ENCODE data around the gene TMEM250.

Gene TMEM250

DNA sequence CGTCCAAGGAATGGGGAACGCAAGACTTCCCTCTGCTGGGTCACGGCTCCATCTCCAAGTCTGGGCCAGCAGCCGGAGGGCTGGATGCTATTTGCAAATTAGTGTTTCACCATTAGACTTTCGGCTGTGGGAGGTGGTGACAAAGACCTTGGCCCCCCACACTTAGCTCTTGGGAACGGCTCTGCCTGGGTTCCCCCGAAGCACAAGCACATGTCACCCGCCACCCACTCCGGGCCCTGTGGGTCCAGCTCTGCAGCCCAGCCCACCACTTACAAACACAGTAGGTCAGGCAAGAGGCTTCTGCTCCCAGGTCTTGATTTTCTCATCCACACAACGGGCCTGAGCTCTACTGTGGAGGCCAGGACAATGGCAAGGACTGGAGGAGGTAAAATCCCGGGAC is 25.8 kb upstream of the TMEM250 start:
- Mint-ChIP-seq H3K27me3 (peaks cover 28% of the 10 kb centered on the region), H3K27ac (ENCODE audit: low read depth) (no peak overlapping the region), H3K4me1 (no peaks in the 10 kb centered on the region), H3K36me3 (ENCODE audit: insufficient read depth) (no peaks in the 10 kb centered on the region), H3K4me3 (no peak overlapping the region), H3K9me3 (no peaks in the 10 kb centered on the region)
- DNase-seq (ENCODE audit: low spot score in 2 of 2): no peak
- ATAC-seq (replicated peaks; ENCODE audit: extremely low read depth, poor library complexity, severe bottlenecking): no peak

DNA sequence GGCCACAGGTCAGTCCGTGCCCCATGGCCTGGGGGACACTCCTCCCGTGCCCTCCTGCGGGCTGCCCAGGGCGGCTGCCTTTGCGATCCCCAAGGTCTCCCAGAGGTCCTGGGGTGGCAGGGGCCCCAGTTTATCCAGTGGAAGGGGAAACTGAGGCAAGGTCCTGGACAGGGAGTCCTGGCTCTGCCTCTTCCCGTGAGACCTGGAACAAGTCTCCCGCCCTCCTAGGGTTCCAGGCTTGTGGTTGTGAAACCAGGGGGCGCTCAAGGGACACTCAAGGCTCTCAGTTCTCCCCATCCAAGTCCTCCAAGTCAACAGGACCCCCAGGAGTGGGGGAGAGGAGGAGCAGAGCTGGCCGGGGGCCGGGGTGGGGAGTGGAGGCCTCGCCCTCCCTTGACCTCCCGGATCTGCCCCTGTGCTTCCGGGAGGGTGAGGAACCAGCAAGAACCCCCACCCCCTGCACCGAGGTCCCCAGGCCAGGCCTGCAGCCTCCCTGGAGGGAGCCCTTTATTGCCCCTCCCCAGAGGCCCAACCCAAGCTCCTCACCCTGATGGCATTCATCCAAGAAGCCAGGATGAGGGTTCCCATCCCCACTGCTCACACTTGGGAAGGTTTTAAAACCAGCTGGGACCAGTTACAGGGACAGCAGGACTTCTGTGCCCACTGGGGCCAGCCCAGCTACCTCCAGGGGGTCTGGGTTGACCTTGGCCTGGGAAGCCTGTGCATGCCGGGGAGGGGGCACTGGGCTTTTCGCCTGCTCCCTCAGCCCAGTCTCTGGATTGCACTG is 24.7 kb upstream of the TMEM250 start:
- H3K27me3 Mint-ChIP-seq: peaks cover 28% of the 10 kb centered on the region
- no peak overlapping the region for H3K27ac Mint-ChIP-seq (ENCODE audit: low read depth)
- H3K9me3 Mint-ChIP-seq: no peaks in the 10 kb centered on the region
- H3K36me3 Mint-ChIP-seq (ENCODE audit: insufficient read depth): no peaks in the 10 kb centered on the region
- DNase-seq (ENCODE audit: low spot score in 2 of 2) (no peak), ATAC-seq (replicated peaks; ENCODE audit: extremely low read depth, poor library complexity, severe bottlenecking) (no peak)
- no peak overlapping the region for H3K4me3 Mint-ChIP-seq
- no peaks in the 10 kb centered on the region for H3K4me1 Mint-ChIP-seq

DNA sequence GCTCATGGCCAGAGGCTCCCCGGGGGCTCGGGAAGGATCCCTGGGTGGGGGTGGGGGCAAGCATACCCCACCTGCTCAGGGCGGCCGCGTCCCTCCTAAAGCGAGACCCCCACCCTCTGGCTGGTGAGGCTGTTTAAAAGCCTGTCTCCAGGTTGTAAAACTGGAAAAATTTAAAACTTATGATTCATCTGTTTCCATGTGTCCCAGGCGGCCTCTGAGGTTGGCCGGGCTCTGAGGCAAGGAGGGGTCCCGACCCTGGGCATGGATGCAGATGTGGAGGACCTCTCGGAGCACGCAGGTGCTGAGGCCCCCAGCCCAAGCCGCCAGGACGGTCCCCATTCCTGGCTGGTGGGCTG is 24.2 kb upstream of the TMEM250 start:
- ATAC-seq (replicated peaks; ENCODE audit: extremely low read depth, poor library complexity, severe bottlenecking) (no peak), DNase-seq (ENCODE audit: low spot score in 2 of 2) (no peak)
- Mint-ChIP-seq H3K4me3 (no peak overlapping the region), H3K27ac (ENCODE audit: low read depth) (no peak overlapping the region), H3K9me3 (no peaks in the 10 kb centered on the region), H3K4me1 (no peaks in the 10 kb centered on the region), H3K36me3 (ENCODE audit: insufficient read depth) (no peaks in the 10 kb centered on the region), H3K27me3 (peaks cover 28% of the 10 kb centered on the region)

DNA sequence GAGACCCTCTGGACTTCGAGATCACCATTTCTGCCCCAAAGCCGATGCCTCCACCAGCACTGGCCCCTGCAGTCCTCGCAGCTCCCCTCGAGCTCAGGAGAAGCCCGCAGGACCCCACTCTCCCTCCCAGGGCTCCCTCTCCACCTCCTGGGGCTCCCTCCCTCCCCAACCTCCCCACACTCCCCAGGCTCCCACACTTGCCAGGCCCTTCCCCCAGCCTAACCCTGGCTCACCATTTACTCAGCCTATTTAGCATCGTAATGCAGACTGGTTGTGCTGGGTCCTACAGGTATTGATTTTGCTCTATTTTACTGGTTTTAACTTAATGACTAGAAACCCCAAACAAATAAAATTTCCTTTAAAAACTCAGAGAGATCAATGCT is 23.7 kb upstream of the TMEM250 start:
- Mint-ChIP-seq H3K4me3 (no peak overlapping the region), H3K9me3 (no peaks in the 10 kb centered on the region), H3K27ac (ENCODE audit: low read depth) (no peak overlapping the region), H3K36me3 (ENCODE audit: insufficient read depth) (no peaks in the 10 kb centered on the region), H3K4me1 (no peaks in the 10 kb centered on the region), H3K27me3 (peaks cover 28% of the 10 kb centered on the region)
- no peak for DNase-seq (ENCODE audit: low spot score in 2 of 2)
- ATAC-seq (replicated peaks; ENCODE audit: extremely low read depth, poor library complexity, severe bottlenecking): no peak

- Mint-ChIP-seq H3K36me3 (ENCODE audit: insufficient read depth) (no peaks in the 10 kb centered on the region), H3K27me3 (peaks cover 28% of the 10 kb centered on the region), H3K4me3 (no peak overlapping the region), H3K9me3 (no peaks in the 10 kb centered on the region), H3K27ac (ENCODE audit: low read depth) (no peak overlapping the region), H3K4me1 (no peaks in the 10 kb centered on the region)
- ATAC-seq (replicated peaks; ENCODE audit: extremely low read depth, poor library complexity, severe bottlenecking) (no peak), DNase-seq (ENCODE audit: low spot score in 2 of 2) (no peak)
Observed at GRCh38 chr9:136141682-136142413, 23.2 kb upstream of the TMEM250 start.

GRCh38 chr9:136140966-136141365 is 22.3 kb upstream of the TMEM250 start:
- DNase-seq (ENCODE audit: low spot score in 2 of 2) (no peak), ATAC-seq (replicated peaks; ENCODE audit: extremely low read depth, poor library complexity, severe bottlenecking) (no peak)
- H3K27me3 Mint-ChIP-seq: peaks cover 29% of the 10 kb centered on the region
- H3K36me3 Mint-ChIP-seq (ENCODE audit: insufficient read depth): no peaks in the 10 kb centered on the region
- no peak overlapping the region for H3K27ac Mint-ChIP-seq (ENCODE audit: low read depth)
- no peak overlapping the region for H3K4me3 Mint-ChIP-seq
- no peaks in the 10 kb centered on the region for H3K9me3 Mint-ChIP-seq
- H3K4me1 Mint-ChIP-seq: no peaks in the 10 kb centered on the region

GRCh38 chr9:136140046-136140445 is 21.4 kb upstream of the TMEM250 start:
- Mint-ChIP-seq H3K4me3 (no peak overlapping the region), H3K27me3 (peaks cover 24% of the 10 kb centered on the region), H3K9me3 (no peaks in the 10 kb centered on the region), H3K4me1 (no peaks in the 10 kb centered on the region), H3K27ac (ENCODE audit: low read depth) (no peak overlapping the region), H3K36me3 (ENCODE audit: insufficient read depth) (no peaks in the 10 kb centered on the region)
- ATAC-seq (replicated peaks; ENCODE audit: extremely low read depth, poor library complexity, severe bottlenecking): no peak
- no peak for DNase-seq (ENCODE audit: low spot score in 2 of 2)

DNA sequence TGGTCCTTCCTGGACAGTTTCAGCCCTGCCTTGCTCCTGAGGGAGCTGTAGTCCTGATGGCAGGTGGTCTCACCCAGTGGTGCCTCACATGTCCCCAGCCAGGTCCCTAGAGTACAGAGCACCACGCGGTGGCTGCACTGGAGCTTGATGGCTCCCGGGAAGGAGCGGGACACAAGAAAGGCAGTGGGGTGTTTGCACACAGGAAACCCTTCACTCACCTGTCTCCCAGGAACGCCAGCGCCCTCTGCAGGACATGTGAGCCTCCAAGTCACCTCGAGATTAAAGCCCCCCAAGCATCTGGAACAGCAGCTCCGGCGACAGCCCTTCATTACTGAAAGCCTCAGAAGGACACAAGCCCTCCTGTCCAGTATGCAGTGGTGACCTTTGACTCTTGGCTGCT is 19.9 kb upstream of the TMEM250 start:
- peaks cover 7% of the 10 kb centered on the region for H3K4me1 Mint-ChIP-seq
- no peaks in the 10 kb centered on the region for H3K36me3 Mint-ChIP-seq (ENCODE audit: insufficient read depth)
- H3K9me3 Mint-ChIP-seq: no peaks in the 10 kb centered on the region
- ATAC-seq (replicated peaks; ENCODE audit: extremely low read depth, poor library complexity, severe bottlenecking): no peak
- no peak overlapping the region for H3K27ac Mint-ChIP-seq (ENCODE audit: low read depth)
- peaks cover 23% of the 10 kb centered on the region for H3K27me3 Mint-ChIP-seq
- no peak overlapping the region for H3K4me3 Mint-ChIP-seq
- DNase-seq (ENCODE audit: low spot score in 2 of 2): no peak

DNA sequence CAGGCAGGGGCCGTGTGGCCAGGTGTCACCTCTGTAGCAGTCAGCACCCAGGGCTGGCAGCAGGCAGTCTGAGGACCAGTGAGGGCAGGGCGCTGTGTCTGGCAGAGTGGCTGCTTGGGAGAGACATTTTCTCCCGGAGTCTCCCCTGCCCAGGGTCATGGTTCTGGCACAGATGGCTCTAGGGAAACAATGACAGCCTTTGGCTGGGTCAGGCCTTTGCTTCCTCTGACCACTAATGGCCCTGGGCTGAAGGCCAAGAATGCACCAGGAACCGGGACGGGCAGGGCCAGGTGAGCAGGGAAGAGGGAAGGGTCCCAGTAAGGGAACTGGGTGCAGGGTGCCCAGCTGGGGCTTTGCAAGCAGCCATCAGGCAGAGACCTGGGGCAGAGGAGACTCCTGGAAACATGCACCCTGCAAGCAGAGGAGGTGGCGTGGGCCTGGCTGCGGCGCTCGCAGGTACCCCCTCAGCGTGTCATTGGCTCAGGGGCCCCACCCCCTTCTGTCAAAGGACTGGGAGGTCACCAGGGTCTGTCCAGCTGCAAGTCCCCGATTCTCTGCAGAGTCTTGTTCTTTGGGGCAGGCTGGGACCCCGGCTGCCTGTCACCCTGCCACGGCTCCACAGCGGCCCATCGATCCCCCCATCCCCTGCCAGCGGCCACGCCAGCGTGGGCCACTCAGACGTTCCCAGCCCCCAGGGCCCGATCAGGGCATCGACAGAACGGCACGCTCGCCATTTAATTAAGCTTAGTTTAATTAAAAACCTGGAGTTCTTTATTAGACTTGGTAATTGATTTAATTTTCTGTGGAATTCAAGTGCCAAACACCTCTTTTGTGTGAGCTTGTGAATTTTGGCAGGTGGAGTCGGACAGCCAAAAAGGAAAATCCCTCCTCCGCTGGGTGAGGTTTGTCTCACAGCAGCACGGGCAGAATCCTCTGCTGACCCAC is 18.9 kb upstream of the TMEM250 start:
- Mint-ChIP-seq H3K27me3 (peaks cover 25% of the 10 kb centered on the region), H3K4me1 (peaks cover 10% of the 10 kb centered on the region), H3K4me3 (no peak overlapping the region), H3K27ac (ENCODE audit: low read depth) (no peak overlapping the region), H3K36me3 (ENCODE audit: insufficient read depth) (no peaks in the 10 kb centered on the region), H3K9me3 (no peaks in the 10 kb centered on the region)
- ATAC-seq (replicated peaks; ENCODE audit: extremely low read depth, poor library complexity, severe bottlenecking): no peak
- DNase-seq (ENCODE audit: low spot score in 2 of 2): no peak

- DNase-seq (ENCODE audit: low spot score in 2 of 2) (no peak), ATAC-seq (replicated peaks; ENCODE audit: extremely low read depth, poor library complexity, severe bottlenecking) (no peak)
- Mint-ChIP-seq H3K27me3 (peaks cover 34% of the 10 kb centered on the region), H3K4me1 (peaks cover 10% of the 10 kb centered on the region), H3K4me3 (no peak overlapping the region), H3K9me3 (no peaks in the 10 kb centered on the region), H3K27ac (ENCODE audit: low read depth) (no peak overlapping the region), H3K36me3 (ENCODE audit: insufficient read depth) (no peaks in the 10 kb centered on the region)
Observed at GRCh38 chr9:136136127-136136925, 17.7 kb upstream of the TMEM250 start.

- no peak overlapping the region for H3K4me3 Mint-ChIP-seq
- H3K27ac Mint-ChIP-seq (ENCODE audit: low read depth): no peak overlapping the region
- DNase-seq (ENCODE audit: low spot score in 2 of 2) (no peak), ATAC-seq (replicated peaks; ENCODE audit: extremely low read depth, poor library complexity, severe bottlenecking) (no peak)
- H3K36me3 Mint-ChIP-seq (ENCODE audit: insufficient read depth): no peaks in the 10 kb centered on the region
- peaks cover 10% of the 10 kb centered on the region for H3K4me1 Mint-ChIP-seq
- H3K27me3 Mint-ChIP-seq: peaks cover 42% of the 10 kb centered on the region
- H3K9me3 Mint-ChIP-seq: no peaks in the 10 kb centered on the region
Observed at GRCh38 chr9:136135326-136136126, 16.9 kb upstream of the TMEM250 start.

Data from central memory CD8-positive, alpha-beta T cell (primary cell).